SK-N-SH treated with all-trans-retinoic acid at 6 μM for 48 hours (cell line): ENCODE data around the gene ITM2C.

Source experiments
- ARNTL ChIP-seq: fragments of 450-650 bp; formaldehyde crosslinking; IDR thresholded peaks from 2 replicates; pipeline ENCODE4 v1.5.0; 2020; ENCODE audit warnings: low read depth, mild to moderate bottlenecking, moderate library complexity, borderline replicate concordance
- CSDC2 ChIP-seq: fragments of 250-450 bp; sonication (Bioruptor Pico); IDR thresholded peaks from 2 replicates; pipeline ENCODE4 v1.5.0; 2020; ENCODE audit warnings: mild to moderate bottlenecking, moderate library complexity
- CSRNP3 ChIP-seq: fragments of 250-450 bp; sonication (Bioruptor Pico); IDR thresholded peaks from 2 replicates; pipeline ENCODE4 v1.5.1; 2021; ENCODE audit warnings: mild to moderate bottlenecking, moderate library complexity
- PATZ1 ChIP-seq: fragments of 250-450 bp; sonication (Bioruptor Pico); IDR thresholded peaks from 2 replicates; pipeline ENCODE4 v1.8.0; 2020; ENCODE audit warnings: mild to moderate bottlenecking, moderate library complexity, borderline replicate concordance
- POU6F1 ChIP-seq: fragments of 250-450 bp; sonication (Bioruptor Pico); IDR thresholded peaks from 2 replicates; pipeline ENCODE4 v1.8.0; 2021; ENCODE audit warnings: low read depth, mild to moderate bottlenecking, moderate library complexity, borderline replicate concordance
- PPARA ChIP-seq: fragments of 250-450 bp; sonication (Bioruptor Pico); IDR thresholded peaks from 2 replicates; pipeline ENCODE4 v1.5.0; 2020; ENCODE audit warnings: mild to moderate bottlenecking, borderline replicate concordance
- TCF4 ChIP-seq: fragments of 250-450 bp; sonication (Bioruptor Pico); IDR thresholded peaks from 2 replicates; pipeline ENCODE4 v1.8.0; 2021; ENCODE audit warnings: mild to moderate bottlenecking, moderate library complexity, borderline replicate concordance
- ZFP3 ChIP-seq: fragments of 250-450 bp; sonication (Bioruptor Pico); IDR thresholded peaks from 2 replicates; pipeline ENCODE4 v1.5.0; 2020; ENCODE audit warnings: mild to moderate bottlenecking, moderate library complexity
- ZNF565 ChIP-seq: fragments of 450-650 bp; formaldehyde crosslinking; conservative IDR thresholded peaks from 2 replicates; pipeline ENCODE4 v1.5.0; 2020; ENCODE audit warnings: low read depth, mild to moderate bottlenecking, moderate library complexity
- ZNF70 ChIP-seq: fragments of 450-650 bp; formaldehyde crosslinking; IDR thresholded peaks from 2 replicates; pipeline ENCODE4 v1.5.0; 2020; ENCODE audit warnings: mild to moderate bottlenecking, moderate library complexity
- ZNF8 ChIP-seq: fragments of 450-650 bp; formaldehyde crosslinking; IDR thresholded peaks from 2 replicates; pipeline ENCODE4 v1.5.0; 2020; ENCODE audit warnings: mild to moderate bottlenecking, moderate library complexity

GRCh38 chr2:230823264-230823964 lies 41.3 kb upstream of the ITM2C start:
- TF ChIP-seq CSRNP3 (no peak), PATZ1 (CRISPR knock-in tag) (no peak), ZNF70 (CRISPR knock-in tag) (no peak), ZFP3 (no peak), PPARA (no peak), ARNTL (CRISPR knock-in tag) (no peak), ZNF8 (no peak), CSDC2 (CRISPR knock-in tag) (no peak), ZNF565 (no peak), POU6F1 (CRISPR knock-in tag) (no peak), TCF4 (no peak)
